Gastrocnemius medialis (tissue), 4 donors: ENCODE results near the gene CORO2B.

ENCODE experiments used
- POLR2A ChIP-seq, 2 donors: fragments of 450-650 bp; IDR thresholded peaks; one replicate each; pipeline ENCODE4 v1.6.1; 2017; ENCODE audit warnings: antibody characterized with exemption in 2 of 2, mild to moderate bottlenecking in 2 of 2, moderate library complexity in 2 of 2
- TF ChIP-seq, protein P1 (sequence below), 5 experiments: fragments of 450-650 bp in 3 of 5; fragments of 200-600 bp in 2 of 5; sonication (generic) in 2 of 5; IDR thresholded peaks in 4 of 5; conservative IDR thresholded peaks in 1 of 5; 1 replicate in 4 of 5; 2 replicates in 1 of 5; pipeline ENCODE4 v1.5.1; 2016 to 2019; ENCODE audit warnings: antibody characterized with exemption in 5 of 5, mild to moderate bottlenecking in 3 of 5, moderate library complexity in 3 of 5

GRCh38 chr15:68730471-68730919 is 151.7 kb downstream of the CORO2B start:
- TF ChIP-seq, protein P1, sequence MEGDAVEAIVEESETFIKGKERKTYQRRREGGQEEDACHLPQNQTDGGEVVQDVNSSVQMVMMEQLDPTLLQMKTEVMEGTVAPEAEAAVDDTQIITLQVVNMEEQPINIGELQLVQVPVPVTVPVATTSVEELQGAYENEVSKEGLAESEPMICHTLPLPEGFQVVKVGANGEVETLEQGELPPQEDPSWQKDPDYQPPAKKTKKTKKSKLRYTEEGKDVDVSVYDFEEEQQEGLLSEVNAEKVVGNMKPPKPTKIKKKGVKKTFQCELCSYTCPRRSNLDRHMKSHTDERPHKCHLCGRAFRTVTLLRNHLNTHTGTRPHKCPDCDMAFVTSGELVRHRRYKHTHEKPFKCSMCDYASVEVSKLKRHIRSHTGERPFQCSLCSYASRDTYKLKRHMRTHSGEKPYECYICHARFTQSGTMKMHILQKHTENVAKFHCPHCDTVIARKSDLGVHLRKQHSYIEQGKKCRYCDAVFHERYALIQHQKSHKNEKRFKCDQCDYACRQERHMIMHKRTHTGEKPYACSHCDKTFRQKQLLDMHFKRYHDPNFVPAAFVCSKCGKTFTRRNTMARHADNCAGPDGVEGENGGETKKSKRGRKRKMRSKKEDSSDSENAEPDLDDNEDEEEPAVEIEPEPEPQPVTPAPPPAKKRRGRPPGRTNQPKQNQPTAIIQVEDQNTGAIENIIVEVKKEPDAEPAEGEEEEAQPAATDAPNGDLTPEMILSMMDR (IDR thresholded peaks at IDR 0.05 in 4 of 5, conservative IDR thresholded peaks at IDR 0.05 in 1 of 5): peak; percentile 19 to 69 (median 56)
- no peak for TF ChIP-seq POLR2A (IDR thresholded peaks at IDR 0.05)
